ENCODE data around the gene PRXL2A.

DNA sequence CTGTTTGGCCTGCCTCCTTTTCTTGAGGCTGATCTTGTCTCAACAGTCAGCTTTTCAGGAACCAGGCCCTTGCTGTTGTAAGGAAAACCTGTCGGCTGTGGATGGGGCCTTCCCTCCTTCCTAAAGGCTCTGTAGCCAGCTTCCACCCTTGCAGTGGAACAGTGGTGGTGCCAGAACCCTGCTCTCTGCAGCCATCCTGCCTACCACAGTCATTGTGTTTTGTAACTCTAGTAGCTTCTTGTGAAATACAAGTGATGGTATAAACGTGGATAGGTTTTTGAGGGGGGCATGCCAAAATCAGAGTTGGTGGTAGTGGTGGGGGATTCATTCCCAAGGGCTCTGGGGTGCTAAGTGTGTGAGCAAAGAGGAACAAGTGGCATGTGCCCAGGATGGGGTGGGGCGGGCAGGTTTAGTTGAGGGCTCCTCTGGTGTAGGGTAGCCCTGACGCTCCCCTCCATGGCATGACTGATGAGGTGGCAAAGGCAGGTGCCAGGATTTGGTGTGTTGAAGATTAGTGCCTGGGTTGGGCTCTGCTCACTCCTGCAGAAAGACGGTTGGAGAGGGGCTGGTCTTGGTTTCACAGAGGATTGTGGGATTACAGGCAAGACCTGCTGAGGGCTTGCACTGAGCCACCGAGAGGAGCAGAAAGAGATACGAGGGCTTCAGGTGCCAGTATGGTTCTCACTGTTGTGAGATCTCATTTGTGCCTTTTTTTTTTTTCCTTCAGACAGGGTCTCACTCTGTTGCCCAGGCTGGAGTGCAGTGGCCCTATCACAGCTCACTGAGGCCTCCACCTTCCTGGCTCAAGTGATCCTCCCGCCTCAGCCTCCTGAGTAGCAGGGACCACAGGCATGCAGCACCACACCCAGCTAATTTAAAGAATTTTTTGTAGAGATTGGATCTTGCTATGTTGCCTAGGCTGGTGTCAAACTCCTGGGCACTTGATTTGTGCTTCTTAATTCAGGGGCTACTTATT, 53.1 kb downstream of the PRXL2A start:
- TF ChIP-seq CTCF (conservative IDR thresholded peaks at IDR 0.05; ENCODE audit: low read depth, low read length) (no peak), RFX5 (IDR thresholded peaks at IDR 0.05; ENCODE audit: low read depth, low read length) (no peak), POLR2A (IDR thresholded peaks at IDR 0.05; ENCODE audit: low read depth, low read length) (no peak), CHD1 (IDR thresholded peaks at IDR 0.05; ENCODE audit: low read depth, low read length) (no peak)
- TF ChIP-seq, protein P1, sequence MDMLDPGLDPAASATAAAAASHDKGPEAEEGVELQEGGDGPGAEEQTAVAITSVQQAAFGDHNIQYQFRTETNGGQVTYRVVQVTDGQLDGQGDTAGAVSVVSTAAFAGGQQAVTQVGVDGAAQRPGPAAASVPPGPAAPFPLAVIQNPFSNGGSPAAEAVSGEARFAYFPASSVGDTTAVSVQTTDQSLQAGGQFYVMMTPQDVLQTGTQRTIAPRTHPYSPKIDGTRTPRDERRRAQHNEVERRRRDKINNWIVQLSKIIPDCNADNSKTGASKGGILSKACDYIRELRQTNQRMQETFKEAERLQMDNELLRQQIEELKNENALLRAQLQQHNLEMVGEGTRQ (IDR thresholded peaks at IDR 0.05; ENCODE audit: low read depth, low read length), result no peak

Data from IMR-90 (cell line).